ENCODE measurements around the gene GIT1. TPM values are rescaled to one million over a fixed set of nuclear protein-coding genes. Genes with fewer than 3 reads are reported as not detected.

The GIT1 gene
- total and polyA plus RNA-seq, 9 of the 15 experiments (the other 6 are each of a cell fraction or from before 2014, with no cell fraction given) = 0.35 to 35.3 (median 17.1) TPM

- WGBS (ENCODE audit: insufficient coverage, low coverage, missing lambda C conversion rate) = 91% methylated on average over 9 of the region's 50 CpGs
- no peaks in the 10 kb centered on the region for H3K79me2 ChIP-seq (ENCODE audit: control insufficient read depth, insufficient read depth, low read length)
- H2AFZ ChIP-seq (ENCODE audit: low read depth, low read length) = no peak overlapping the region
- TF ChIP-seq MTA1 (IDR thresholded peaks at IDR 0.05; ENCODE audit: borderline replicate concordance) (no peak), CUX1 (CRISPR knock-in tag; IDR thresholded peaks at IDR 0.05) (no peak), PHB2 (IDR thresholded peaks at IDR 0.05; ENCODE audit: low read depth) (no peak), HES1 (IDR thresholded peaks at IDR 0.05; ENCODE audit: low read depth) (no peak), POLR2H (tag; IDR thresholded peaks at IDR 0.05; ENCODE audit: low read depth) (no peak), ZBTB33 (CRISPR knock-in tag; IDR thresholded peaks at IDR 0.05) (peak; percentile 72)
- TF ChIP-seq, protein P1, sequence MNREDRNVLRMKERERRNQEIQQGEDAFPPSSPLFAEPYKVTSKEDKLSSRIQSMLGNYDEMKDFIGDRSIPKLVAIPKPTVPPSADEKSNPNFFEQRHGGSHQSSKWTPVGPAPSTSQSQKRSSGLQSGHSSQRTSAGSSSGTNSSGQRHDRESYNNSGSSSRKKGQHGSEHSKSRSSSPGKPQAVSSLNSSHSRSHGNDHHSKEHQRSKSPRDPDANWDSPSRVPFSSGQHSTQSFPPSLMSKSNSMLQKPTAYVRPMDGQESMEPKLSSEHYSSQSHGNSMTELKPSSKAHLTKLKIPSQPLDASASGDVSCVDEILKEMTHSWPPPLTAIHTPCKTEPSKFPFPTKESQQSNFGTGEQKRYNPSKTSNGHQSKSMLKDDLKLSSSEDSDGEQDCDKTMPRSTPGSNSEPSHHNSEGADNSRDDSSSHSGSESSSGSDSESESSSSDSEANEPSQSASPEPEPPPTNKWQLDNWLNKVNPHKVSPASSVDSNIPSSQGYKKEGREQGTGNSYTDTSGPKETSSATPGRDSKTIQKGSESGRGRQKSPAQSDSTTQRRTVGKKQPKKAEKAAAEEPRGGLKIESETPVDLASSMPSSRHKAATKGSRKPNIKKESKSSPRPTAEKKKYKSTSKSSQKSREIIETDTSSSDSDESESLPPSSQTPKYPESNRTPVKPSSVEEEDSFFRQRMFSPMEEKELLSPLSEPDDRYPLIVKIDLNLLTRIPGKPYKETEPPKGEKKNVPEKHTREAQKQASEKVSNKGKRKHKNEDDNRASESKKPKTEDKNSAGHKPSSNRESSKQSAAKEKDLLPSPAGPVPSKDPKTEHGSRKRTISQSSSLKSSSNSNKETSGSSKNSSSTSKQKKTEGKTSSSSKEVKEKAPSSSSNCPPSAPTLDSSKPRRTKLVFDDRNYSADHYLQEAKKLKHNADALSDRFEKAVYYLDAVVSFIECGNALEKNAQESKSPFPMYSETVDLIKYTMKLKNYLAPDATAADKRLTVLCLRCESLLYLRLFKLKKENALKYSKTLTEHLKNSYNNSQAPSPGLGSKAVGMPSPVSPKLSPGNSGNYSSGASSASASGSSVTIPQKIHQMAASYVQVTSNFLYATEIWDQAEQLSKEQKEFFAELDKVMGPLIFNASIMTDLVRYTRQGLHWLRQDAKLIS (CRISPR knock-in tag; IDR thresholded peaks at IDR 0.05) = no peak
- peaks cover 3% of the 10 kb centered on the region; the same call in 1 of the 3 replicates for H3K36me3 ChIP-seq (ENCODE audit: control insufficient read depth, insufficient read depth, low read length)
- H3K27ac ChIP-seq (ENCODE audit: extremely low read depth, low read depth, low read length) = no peak overlapping the region
- FAIRE-seq = no peak
- H3K27me3 ChIP-seq (ENCODE audit: control insufficient read depth in 2 of 2, insufficient read depth in 2 of 2, low read length in 2 of 2) = no peaks in the 10 kb centered on the region
- ChIA-PET POLR2A (no interaction called here), CTCF (ENCODE audit: low intra/inter-chr PET ratio) (no interaction called here)
- no peaks in the 10 kb centered on the region; the same call in 1 of the 2 replicates for H4K20me1 ChIP-seq (replicated peaks; ENCODE audit: control insufficient read depth, insufficient read depth, low read length)
- BruUV-seq (replicated peaks) = no TSS peak
- H3K4me3 ChIP-seq = no peak overlapping the region
- H3K4me1 ChIP-seq (replicated peaks in 1 of 2; ENCODE audit: control insufficient read depth in 2 of 2, insufficient read depth in 2 of 2, low read length in 2 of 2) = peaks cover 18 to 55% of the 10 kb centered on the region in 2 experiments
- in situ Hi-C loops (cut with MboI) = no loop called here
- no peak for DNase-seq (ENCODE audit: extremely low read depth in 1 of 4, low spot score in 3 of 4)
- intact Hi-C loops (cut with micrococcal nuclease) = loop anchor here (10.0 kb wide), 1 partner anchor 469 kb away; no protein-coding TSS in a partner anchor
- no peak overlapping the region for H3K9ac ChIP-seq (ENCODE audit: insufficient read depth in 1 of 2, low read depth in 2 of 2, low read length in 2 of 2)
- no peak overlapping the region for H3K4me2 ChIP-seq (ENCODE audit: insufficient read depth, low read length)
- no peak for ATAC-seq
- no peaks in the 10 kb centered on the region for H3K9me3 ChIP-seq (replicated peaks; ENCODE audit: control insufficient read depth, insufficient read depth, low read depth, low read length)
- H3K9me1 ChIP-seq (ENCODE audit: control insufficient read depth, insufficient read depth, low read length) = peaks cover 2% of the 10 kb centered on the region
These were observed 23.9 kb upstream of the GIT1 start for GRCh38 chr17:29613352-29613837.

All from K562 (cell line).